Mesenchymal stem cell (in vitro differentiated cells and primary cell): Measurements from ENCODE around the gene UBFD1.

Experiments
- DNase-seq: peaks from one replicate; pipeline ENCODE4 v3.0.0-alpha.2; 2013
- H2AFZ ChIP-seq: one replicate; pipeline ENCODE4 v1.6.1; 2013; ENCODE audit warnings: low read depth, mild to moderate bottlenecking, control low read depth, inconsistent platforms, low read length, moderate library complexity
- H2AK5ac ChIP-seq: 2 replicates; pipeline ENCODE4 v1.6.1; 2013; ENCODE audit warnings: low read length, moderate library complexity, mild to moderate bottlenecking, inconsistent platforms; ENCODE audit not compliant: severe bottlenecking
- H2BK120ac ChIP-seq: one replicate; pipeline ENCODE4 v1.6.1; 2013; ENCODE audit warnings: low read depth, mild to moderate bottlenecking, inconsistent platforms, low read length, moderate library complexity
- H2BK12ac ChIP-seq, 2 experiments: one replicate each; pipeline ENCODE4 v1.6.1; 2013; ENCODE audit warnings: inconsistent platforms in 2 of 2, low read length in 2 of 2, mild to moderate bottlenecking in 2 of 2, moderate library complexity in 2 of 2, control low read depth in 1 of 2
- H2BK15ac ChIP-seq: one replicate; pipeline ENCODE4 v1.6.1; 2013; ENCODE audit warnings: mild to moderate bottlenecking, low read depth, inconsistent platforms; ENCODE audit not compliant: poor library complexity, severe bottlenecking
- H2BK5ac ChIP-seq: 2 replicates; pipeline ENCODE4 v1.6.1; 2013; ENCODE audit warnings: low read depth, mild to moderate bottlenecking, low read length, control low read depth, inconsistent platforms; ENCODE audit not compliant: poor library complexity, severe bottlenecking
- H3K14ac ChIP-seq, 2 experiments: one replicate each; pipeline ENCODE4 v1.6.1; 2013; ENCODE audit warnings: inconsistent platforms in 2 of 2, low read length in 2 of 2, control low read depth in 1 of 2, mild to moderate bottlenecking in 1 of 2, moderate library complexity in 1 of 2
- H3K18ac ChIP-seq, 2 experiments: one replicate each; pipeline ENCODE4 v1.6.1; 2013; ENCODE audit warnings: inconsistent platforms in 2 of 2, low read length in 2 of 2, control low read depth in 1 of 2, low read depth in 1 of 2, mild to moderate bottlenecking in 1 of 2
- H3K23ac ChIP-seq, 2 experiments: one replicate each; pipeline ENCODE4 v1.6.1; 2013; ENCODE audit warnings: inconsistent platforms in 2 of 2, low read length in 2 of 2, mild to moderate bottlenecking in 2 of 2, moderate library complexity in 2 of 2, control low read depth in 1 of 2
- H3K27ac ChIP-seq: 2 replicates; pipeline ENCODE4 v1.5.1; 2013; ENCODE audit warnings: mild to moderate bottlenecking, moderate library complexity, low read length, control low read depth, inconsistent platforms; ENCODE audit not compliant: poor library complexity, severe bottlenecking
- H3K27me3 ChIP-seq, 2 experiments: 2 replicates each; pipeline versions ENCODE4 v1.6.1 to v1.7.0; 2013; ENCODE audit warnings: low read length in 2 of 2, mild to moderate bottlenecking in 2 of 2, moderate library complexity in 2 of 2, control low read depth in 1 of 2, inconsistent platforms in 1 of 2; ENCODE audit not compliant: control insufficient read depth in 1 of 2, insufficient read depth in 1 of 2
- H3K36me3 ChIP-seq, 2 experiments: 2 replicates each; pipeline versions ENCODE4 v1.6.1 to v1.7.0; 2013; ENCODE audit warnings: low read length in 2 of 2, control low read depth in 1 of 2, inconsistent platforms in 1 of 2, low read depth in 1 of 2, mild to moderate bottlenecking in 1 of 2; ENCODE audit not compliant: insufficient read depth in 2 of 2, control insufficient read depth in 1 of 2
- H3K4ac ChIP-seq, 2 experiments: one replicate each; pipeline ENCODE4 v1.6.1; 2013; ENCODE audit warnings: inconsistent platforms in 2 of 2, low read length in 2 of 2, mild to moderate bottlenecking in 2 of 2, moderate library complexity in 2 of 2, control low read depth in 1 of 2, low read depth in 1 of 2
- H3K4me1 ChIP-seq: 2 replicates; pipeline ENCODE4 v1.6.1; 2013; ENCODE audit warnings: low read depth, low read length, control low read depth; ENCODE audit not compliant: control insufficient read depth, insufficient read depth
- H3K4me2 ChIP-seq: 2 replicates; pipeline ENCODE4 v1.6.1; 2013; ENCODE audit warnings: low read length, mild to moderate bottlenecking, inconsistent platforms; ENCODE audit not compliant: poor library complexity, severe bottlenecking
- H3K4me3 ChIP-seq, 2 experiments: 2 replicates each; pipeline versions ENCODE4 v1.5.1 to v1.7.0; 2013; ENCODE audit warnings: low read length in 2 of 2, mild to moderate bottlenecking in 2 of 2, control low read depth in 1 of 2, low read depth in 1 of 2; ENCODE audit not compliant: insufficient read depth in 1 of 2
- H3K79me1 ChIP-seq: replicated peaks from 2 replicates; pipeline ENCODE4 v1.6.1; 2013; ENCODE audit warnings: mild to moderate bottlenecking, control low read depth, low read length, inconsistent platforms; ENCODE audit not compliant: poor library complexity, severe bottlenecking
- H3K9ac ChIP-seq: 2 replicates; pipeline ENCODE4 v1.7.0; 2013; ENCODE audit warnings: mild to moderate bottlenecking, low read length, moderate library complexity
- H3K9me3 ChIP-seq: 2 replicates; pipeline ENCODE4 v1.7.0; 2013; ENCODE audit warnings: mild to moderate bottlenecking, low read length; ENCODE audit not compliant: control insufficient read depth
- H4K8ac ChIP-seq: one replicate; pipeline ENCODE4 v1.6.1; 2013; ENCODE audit warnings: inconsistent platforms, mild to moderate bottlenecking, low read length, moderate library complexity
- H4K91ac ChIP-seq: one replicate; pipeline ENCODE4 v1.6.1; 2013; ENCODE audit warnings: mild to moderate bottlenecking, low read length, inconsistent platforms
- WGBS: methylation state at CpG from one replicate; pipeline ENCODE4 v1.1.7; 2013; ENCODE audit warnings: mixed read lengths; 5-methylcytosine and 5-hydroxymethylcytosine counted together

Gene UBFD1

GRCh38 chr16:23521965-23522364, 35.6 kb upstream of the UBFD1 start:
- no peak overlapping the region for H2BK12ac ChIP-seq
- peaks cover 6% of the 10 kb centered on the region for H3K79me1 ChIP-seq
- H2BK5ac ChIP-seq, result no peak overlapping the region
- H3K4me2 ChIP-seq, result no peak overlapping the region
- no peak overlapping the region for H2AFZ ChIP-seq
- no peak overlapping the region for H3K23ac ChIP-seq
- H3K27me3 ChIP-seq, result no peaks in the 10 kb centered on the region
- no peak overlapping the region for H4K91ac ChIP-seq
- H3K36me3 ChIP-seq, result peaks cover 35 to 65% of the 10 kb centered on the region in 2 experiments
- H3K4me1 ChIP-seq, result peaks cover 1% of the 10 kb centered on the region
- H3K18ac ChIP-seq, result no peak overlapping the region
- no peak overlapping the region for H3K9ac ChIP-seq
- no peaks in the 10 kb centered on the region for H3K9me3 ChIP-seq
- H3K4ac ChIP-seq, result no peak overlapping the region
- H2AK5ac ChIP-seq, result no peak overlapping the region
- no peak for DNase-seq
- H3K14ac ChIP-seq, result no peak overlapping the region
- H3K4me3 ChIP-seq, result no peak overlapping the region
- 99% methylated on average over 3 of the region's 4 CpGs for WGBS
- no peak overlapping the region for H2BK120ac ChIP-seq
- no peak overlapping the region for H3K27ac ChIP-seq
- H2BK15ac ChIP-seq, result no peak overlapping the region
- no peak overlapping the region for H4K8ac ChIP-seq

- H3K79me1 ChIP-seq, result peaks cover 9% of the 10 kb centered on the region
- peaks cover 8% of the 10 kb centered on the region for H3K4me1 ChIP-seq
- H3K9me3 ChIP-seq, result no peaks in the 10 kb centered on the region
- no peak overlapping the region for H2AK5ac ChIP-seq
- H2BK12ac ChIP-seq, result no peak overlapping the region
- no peak overlapping the region for H3K18ac ChIP-seq
- H3K27ac ChIP-seq, result no peak overlapping the region
- no peak overlapping the region for H3K4me3 ChIP-seq
- H4K91ac ChIP-seq, result no peak overlapping the region
- H3K14ac ChIP-seq, result no peak overlapping the region
- H3K4ac ChIP-seq, result no peak overlapping the region
- no peak overlapping the region for H2BK120ac ChIP-seq
- H2BK5ac ChIP-seq, result no peak overlapping the region
- DNase-seq, result no peak
- no peak overlapping the region for H4K8ac ChIP-seq
- H2BK15ac ChIP-seq, result no peak overlapping the region
- H3K9ac ChIP-seq, result no peak overlapping the region
- WGBS, result 99% methylated on average over 6 of the region's 6 CpGs
- no peak overlapping the region for H3K23ac ChIP-seq
- no peak overlapping the region for H2AFZ ChIP-seq
- H3K4me2 ChIP-seq, result no peak overlapping the region
- H3K36me3 ChIP-seq, result peaks cover 38 to 74% of the 10 kb centered on the region in 2 experiments
- no peaks in the 10 kb centered on the region for H3K27me3 ChIP-seq
Observed at GRCh38 chr16:23523321-23523720, 34.2 kb upstream of the UBFD1 start.

DNA sequence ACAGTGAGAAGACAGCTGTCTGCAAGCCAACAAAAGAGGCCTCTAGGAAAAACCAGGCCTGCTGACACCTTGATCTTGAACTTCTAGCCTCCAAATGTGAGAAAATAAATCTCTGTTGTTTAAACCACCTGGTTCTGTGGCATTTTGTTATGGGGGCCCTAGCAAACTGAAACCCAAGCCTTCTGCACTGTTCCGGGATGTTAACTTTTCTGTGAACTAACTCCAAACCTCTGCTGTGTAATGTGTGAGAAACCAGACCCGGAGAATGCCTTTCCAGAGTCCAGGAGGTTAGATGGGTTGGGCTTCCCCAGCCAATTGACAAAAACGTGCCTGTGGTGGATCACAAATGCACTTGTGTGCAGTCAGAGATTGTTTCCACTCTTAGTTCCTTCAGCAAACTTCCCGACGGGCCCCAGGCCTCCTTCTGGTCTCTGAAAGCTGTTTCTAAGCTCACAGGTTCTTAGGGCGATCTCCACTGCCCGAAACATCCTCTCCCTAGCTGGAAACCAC, 33.6 kb upstream of the UBFD1 start:
- no peaks in the 10 kb centered on the region for H3K27me3 ChIP-seq
- H3K9me3 ChIP-seq, result no peaks in the 10 kb centered on the region
- DNase-seq, result no peak
- H3K4me1 ChIP-seq, result peaks cover 14% of the 10 kb centered on the region
- H3K9ac ChIP-seq, result no peak overlapping the region
- H3K4me2 ChIP-seq, result no peak overlapping the region
- H2BK15ac ChIP-seq, result no peak overlapping the region
- 97% methylated on average over 7 of the region's 7 CpGs for WGBS
- H3K14ac ChIP-seq, result no peak overlapping the region
- H2BK12ac ChIP-seq, result no peak overlapping the region
- H3K4ac ChIP-seq, result no peak overlapping the region
- H2AFZ ChIP-seq, result no peak overlapping the region
- H4K8ac ChIP-seq, result no peak overlapping the region
- H2AK5ac ChIP-seq, result no peak overlapping the region
- no peak overlapping the region for H4K91ac ChIP-seq
- H2BK120ac ChIP-seq, result no peak overlapping the region
- H3K79me1 ChIP-seq, result peaks cover 9% of the 10 kb centered on the region
- H3K36me3 ChIP-seq, result peaks cover 41 to 78% of the 10 kb centered on the region in 2 experiments
- no peak overlapping the region for H3K23ac ChIP-seq
- no peak overlapping the region for H2BK5ac ChIP-seq
- H3K4me3 ChIP-seq, result no peak overlapping the region
- no peak overlapping the region for H3K27ac ChIP-seq
- H3K18ac ChIP-seq, result no peak overlapping the region

DNA sequence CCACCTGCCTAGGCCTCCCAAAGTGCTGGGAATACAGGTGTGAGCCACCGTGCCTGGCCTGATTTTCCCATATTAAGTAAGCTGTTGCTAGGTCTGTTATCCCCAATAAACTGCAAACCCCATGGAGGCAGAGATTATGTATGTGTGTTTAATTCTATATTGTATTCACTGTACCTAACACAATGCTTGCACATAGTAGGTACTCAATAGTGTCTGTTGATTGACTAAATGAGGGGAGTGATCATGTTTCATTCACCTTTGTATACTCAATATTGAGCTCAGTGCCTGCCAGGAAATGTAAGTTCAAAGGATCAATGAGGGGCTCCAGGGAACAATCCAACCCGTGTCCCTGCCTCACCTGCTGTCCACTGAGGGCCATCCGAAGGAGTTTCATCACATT, 32.6 kb upstream of the UBFD1 start:
- H4K8ac ChIP-seq, result no peak overlapping the region
- H3K23ac ChIP-seq, result no peak overlapping the region
- DNase-seq, result no peak
- H3K4me2 ChIP-seq, result no peak overlapping the region
- no peak overlapping the region for H2BK12ac ChIP-seq
- 100% methylated on average over 2 of the region's 3 CpGs for WGBS
- H3K36me3 ChIP-seq, result peaks cover 43 to 78% of the 10 kb centered on the region in 2 experiments
- H3K9me3 ChIP-seq, result no peaks in the 10 kb centered on the region
- no peak overlapping the region for H2BK5ac ChIP-seq
- no peak overlapping the region for H2AK5ac ChIP-seq
- peaks cover 7% of the 10 kb centered on the region for H3K79me1 ChIP-seq
- H3K18ac ChIP-seq, result no peak overlapping the region
- no peak overlapping the region for H3K9ac ChIP-seq
- H3K14ac ChIP-seq, result no peak overlapping the region
- no peak overlapping the region for H3K27ac ChIP-seq
- H3K4me1 ChIP-seq, result peaks cover 16% of the 10 kb centered on the region
- no peak overlapping the region for H2BK120ac ChIP-seq
- no peak overlapping the region for H3K4ac ChIP-seq
- H4K91ac ChIP-seq, result no peak overlapping the region
- H3K4me3 ChIP-seq, result no peak overlapping the region
- H2AFZ ChIP-seq, result no peak overlapping the region
- no peaks in the 10 kb centered on the region for H3K27me3 ChIP-seq
- H2BK15ac ChIP-seq, result no peak overlapping the region
